Neural cell (in vitro differentiated cells): ENCODE measurements around the gene SLC4A2. TPM values are rescaled to one million over a fixed set of nuclear protein-coding genes. Genes with fewer than 3 reads are reported as not detected.

Experiments
- H2AFZ ChIP-seq: fragments of 200-600, 300-800 bp; sonication (generic), shearing (Covaris generic); 2 replicates; pipeline ENCODE4 v1.6.0; 2014; ENCODE audit warnings: low read depth, mild to moderate bottlenecking, antibody characterized with exemption, low read length, moderate library complexity
- H3F3A ChIP-seq: fragments of 200-600 bp; shearing (Covaris generic); 2 replicates; pipeline ENCODE4 v1.6.1; 2016; ENCODE audit warnings: mild to moderate bottlenecking, moderate library complexity, mixed read lengths, antibody characterized with exemption, low read length; ENCODE audit not compliant: insufficient read depth, poor library complexity, severe bottlenecking
- H3K27ac ChIP-seq: fragments of 200-600, 300-800 bp; sonication (generic), shearing (Covaris generic); 2 replicates; pipeline ENCODE4 v1.5.1; 2014; ENCODE audit warnings: mild to moderate bottlenecking, low read length, moderate library complexity
- H3K27me3 ChIP-seq: fragments of 300-800, 200-600 bp; sonication (generic), shearing (Covaris generic); 2 replicates; pipeline ENCODE4 v1.6.0; 2014; ENCODE audit warnings: mild to moderate bottlenecking, low read depth, low read length, moderate library complexity; ENCODE audit not compliant: insufficient read depth
- H3K36me3 ChIP-seq: fragments of 300-800, 200-600 bp; sonication (generic), shearing (Covaris generic); 2 replicates; pipeline ENCODE4 v1.5.1; 2014; ENCODE audit warnings: mild to moderate bottlenecking, antibody characterized with exemption, low read length, moderate library complexity; ENCODE audit not compliant: insufficient read depth
- H3K4me2 ChIP-seq: fragments of 300-800, 200-600 bp; sonication (generic), shearing (Covaris generic); 2 replicates; pipeline ENCODE4 v1.6.0; 2014; ENCODE audit warnings: mild to moderate bottlenecking, low read length
- H3K4me3 ChIP-seq: fragments of 300-800, 200-600 bp; sonication (generic), shearing (Covaris generic); 2 replicates; pipeline ENCODE4 v1.5.1; 2014; ENCODE audit warnings: mild to moderate bottlenecking, low read length, moderate library complexity
- H3K79me2 ChIP-seq: fragments of 200-600 bp; shearing (Covaris generic); replicated peaks from 2 replicates; pipeline ENCODE4 v1.6.0; 2014; ENCODE audit warnings: mild to moderate bottlenecking, low read length, moderate library complexity; ENCODE audit not compliant: insufficient read depth
- H3K9ac ChIP-seq: fragments of 300-800, 200-600 bp; sonication (generic), shearing (Covaris generic); 2 replicates; pipeline ENCODE4 v1.6.1; 2016; ENCODE audit warnings: mild to moderate bottlenecking, low read length, mixed read lengths
- H3K9me2 ChIP-seq: fragments of 200-600 bp; shearing (Covaris generic); 2 replicates; pipeline ENCODE4 v1.6.1; 2016; ENCODE audit warnings: mild to moderate bottlenecking, low read length, mixed read lengths; ENCODE audit not compliant: insufficient read depth
- H3K9me3 ChIP-seq: fragments of 200-600, 300-800 bp; sonication (generic), shearing (Covaris generic); 2 replicates; pipeline ENCODE4 v1.6.1; 2016; ENCODE audit warnings: mild to moderate bottlenecking, mixed run types, low read length, moderate library complexity, mixed read lengths
- H4K20me1 ChIP-seq: fragments of 200-600 bp; shearing (Covaris generic); 2 replicates; pipeline ENCODE4 v1.6.1; 2016; ENCODE audit warnings: mild to moderate bottlenecking, mixed run types; ENCODE audit not compliant: insufficient read depth
- CTCF ChIP-seq: fragments of 450-650 bp; IDR thresholded peaks from 2 replicates; pipeline ENCODE4 v1.5.1; 2014; ENCODE audit warnings: antibody characterized with exemption, mild to moderate bottlenecking, moderate library complexity; ENCODE audit not compliant: poor library complexity, severe bottlenecking
- EP300 ChIP-seq: fragments of 450-650 bp; conservative IDR thresholded peaks from 2 replicates; pipeline ENCODE4 v1.6.1; 2014; ENCODE audit warnings: antibody characterized with exemption, mild to moderate bottlenecking, moderate library complexity; ENCODE audit not compliant: poor library complexity, severe bottlenecking
- EZH2 ChIP-seq: fragments of 200-600, 300-800 bp; shearing (Covaris generic), sonication (generic); IDR thresholded peaks from 2 replicates; pipeline ENCODE4 v1.6.1; 2014; ENCODE audit warnings: antibody characterized with exemption, low read length, borderline replicate concordance, mild to moderate bottlenecking; ENCODE audit not compliant: insufficient read depth, poor library complexity, severe bottlenecking
- MXI1 ChIP-seq: fragments of 450-650 bp; conservative IDR thresholded peaks from 2 replicates; pipeline ENCODE4 v1.6.1; 2014; ENCODE audit warnings: antibody characterized with exemption, mild to moderate bottlenecking; ENCODE audit not compliant: poor library complexity, severe bottlenecking
- POLR2AphosphoS5 ChIP-seq: IDR thresholded peaks from 2 replicates; pipeline ENCODE4 v1.6.1; 2012
- RAD21 ChIP-seq: fragments of 450-650 bp; conservative IDR thresholded peaks from 2 replicates; pipeline ENCODE4 v1.6.1; 2014; ENCODE audit warnings: antibody characterized with exemption, mild to moderate bottlenecking, moderate library complexity
- REST ChIP-seq: IDR thresholded peaks from 2 replicates; pipeline ENCODE4 v1.6.1; 2012; ENCODE audit warnings: borderline replicate concordance
- SMC3 ChIP-seq: fragments of 450-650 bp; conservative IDR thresholded peaks from 2 replicates; pipeline ENCODE4 v1.6.1; 2014; ENCODE audit warnings: antibody characterized with exemption, mild to moderate bottlenecking, moderate library complexity; ENCODE audit not compliant: poor library complexity
- TAF1 ChIP-seq: IDR thresholded peaks from 2 replicates; pipeline ENCODE4 v1.6.1; 2012; ENCODE audit warnings: low read depth
- polyA plus RNA-seq: library from polyadenylated mRNA; depleted of rRNA; stranded (reverse); fragments of >200 nt; gene quantifications from 2 replicates; pipeline ENCODE4 v1.2.3, GENCODE V29; 2014

Gene SLC4A2
- polyA plus RNA-seq, 1 donor from 2014 or later = 2.4 TPM

- Histone ChIP-seq H3K36me3 (no peaks in the 10 kb centered on the region), H3K79me2 (peaks cover 18% of the 10 kb centered on the region), H3K27me3 (peaks cover 18% of the 10 kb centered on the region), H3K9me3 (no peaks in the 10 kb centered on the region), H4K20me1 (peaks cover 40% of the 10 kb centered on the region), H3K4me3 (no peak overlapping the region), H3F3A (no peaks in the 10 kb centered on the region), H3K4me2 (no peak overlapping the region), H3K27ac (no peak overlapping the region), H3K9me2 (no peaks in the 10 kb centered on the region), H2AFZ (no peak overlapping the region), H3K9ac (no peak overlapping the region)
- TF ChIP-seq CTCF = peak; percentile 95
- no peak for TF ChIP-seq POLR2AphosphoS5
- peak; percentile 90 for TF ChIP-seq SMC3
- TF ChIP-seq MXI1 = peak; percentile 36
- TF ChIP-seq RAD21 = peak; percentile 89
- no peak for TF ChIP-seq REST
- no peak for TF ChIP-seq TAF1
- TF ChIP-seq EZH2 = no peak
- TF ChIP-seq EP300 = no peak
These were observed 51.7 kb downstream of the SLC4A2 start for GRCh38 chr7:151110941-151111645.

GRCh38 chr7:151113344-151114150 lies 54.2 kb downstream of the SLC4A2 start:
- no peak overlapping the region for H2AFZ ChIP-seq
- H3K79me2 ChIP-seq = peaks cover 21% of the 10 kb centered on the region
- H3K9me3 ChIP-seq = no peaks in the 10 kb centered on the region
- H3K9me2 ChIP-seq = no peaks in the 10 kb centered on the region
- TF ChIP-seq RAD21 = no peak
- TF ChIP-seq EP300 = no peak
- no peak for TF ChIP-seq EZH2
- TF ChIP-seq SMC3 = no peak
- TF ChIP-seq TAF1 = no peak
- TF ChIP-seq MXI1 = no peak
- TF ChIP-seq CTCF = no peak
- no peak for TF ChIP-seq POLR2AphosphoS5
- TF ChIP-seq REST = no peak
- H3K9ac ChIP-seq = no peak overlapping the region
- no peak overlapping the region for H3K4me2 ChIP-seq
- no peaks in the 10 kb centered on the region for H3F3A ChIP-seq
- H3K27ac ChIP-seq = no peak overlapping the region
- H3K27me3 ChIP-seq = peaks cover 23% of the 10 kb centered on the region
- H3K36me3 ChIP-seq = no peaks in the 10 kb centered on the region
- peaks cover 56% of the 10 kb centered on the region for H4K20me1 ChIP-seq
- H3K4me3 ChIP-seq = no peak overlapping the region
